GM21381 (cell line): Measurements from ENCODE around the gene PHKG2.

Experiments used
- ATAC-seq: cut with Tn5 transposase; IDR thresholded peaks from one replicate; pipeline ENCODE4 v1.9.1; 2021; ENCODE audit warnings: mild to moderate bottlenecking, moderate library complexity; ENCODE audit not compliant: unreplicated experiment

The PHKG2 gene

GRCh38 chr16:30755955-30756780, 7.9 kb downstream of the PHKG2 start:
- ATAC-seq, result no peak

GRCh38 chr16:30756781-30757100, 8.5 kb downstream of the PHKG2 start:
- ATAC-seq, result no peak

- ATAC-seq, result no peak
Observed at GRCh38 chr16:30757316-30757715, 9.1 kb downstream of the PHKG2 start.

GRCh38 chr16:30758988-30759491, 10.8 kb downstream of the PHKG2 start:
- no peak for ATAC-seq

- ATAC-seq, result no peak
Observed at GRCh38 chr16:30760001-30760559, 11.9 kb downstream of the PHKG2 start.

- no peak for ATAC-seq
Observed at GRCh38 chr16:30760577-30761426, 12.6 kb downstream of the PHKG2 start.

GRCh38 chr16:30761427-30761927, 13.3 kb downstream of the PHKG2 start:
- peak; percentile 18 for ATAC-seq

GRCh38 chr16:30761928-30762902, 14.0 kb downstream of the PHKG2 start, which contains the start of the genes CFAP119 and RNF40:
Gene CFAP119 (minus strand): TSS chr16:30762062. CDS start chr16:30761748, 314 bp downstream.
Gene RNF40 (plus strand): TSS chr16:30762322. CDS start chr16:30762546, 224 bp downstream.
- peak; percentile 87 for ATAC-seq

- no peak for ATAC-seq
Observed at GRCh38 chr16:30762991-30763725, 14.9 kb downstream of the PHKG2 start.

- ATAC-seq, result no peak
Observed at GRCh38 chr16:30764086-30764485, 15.9 kb downstream of the PHKG2 start.

- ATAC-seq, result no peak
Observed at GRCh38 chr16:30764816-30765465, 16.7 kb downstream of the PHKG2 start.

- no peak for ATAC-seq
Observed at GRCh38 chr16:30766206-30766932, 18.1 kb downstream of the PHKG2 start.

- ATAC-seq, result no peak
Observed at GRCh38 chr16:30766933-30767284, 18.7 kb downstream of the PHKG2 start.

GRCh38 chr16:30767767-30768465, 19.7 kb downstream of the PHKG2 start:
- ATAC-seq, result no peak

GRCh38 chr16:30768583-30769181, 20.5 kb downstream of the PHKG2 start:
- ATAC-seq, result no peak

- ATAC-seq, result no peak
Observed at GRCh38 chr16:30769379-30770089, 21.3 kb downstream of the PHKG2 start.

- ATAC-seq, result no peak
Observed at GRCh38 chr16:30771726-30772125, 23.5 kb downstream of the PHKG2 start.
